Prostate gland (tissue), 2 donors: Measurements from ENCODE around the gene RAD17.

Source experiments
- POLR2A ChIP-seq: fragments of 450-650 bp; IDR thresholded peaks from one replicate; pipeline ENCODE4 v1.6.1; 2016; ENCODE audit warnings: antibody characterized with exemption, mild to moderate bottlenecking
- POLR2AphosphoS5 ChIP-seq: sonication (generic); formaldehyde crosslinking; IDR thresholded peaks from one replicate; pipeline ENCODE4 v1.6.1; 2017; ENCODE audit warnings: antibody characterized with exemption
- TF ChIP-seq, protein P1 (sequence below), 4 experiments: fragments of 200-600 bp in 2 of 4; fragments of 450-650 bp in 2 of 4; sonication (generic) in 2 of 4; IDR thresholded peaks; 1 replicate in 3 of 4; 2 replicates in 1 of 4; pipeline ENCODE4 v1.5.1; 2016 to 2019; ENCODE audit warnings: antibody characterized with exemption in 4 of 4, mild to moderate bottlenecking in 2 of 4, moderate library complexity in 2 of 4

DNA sequence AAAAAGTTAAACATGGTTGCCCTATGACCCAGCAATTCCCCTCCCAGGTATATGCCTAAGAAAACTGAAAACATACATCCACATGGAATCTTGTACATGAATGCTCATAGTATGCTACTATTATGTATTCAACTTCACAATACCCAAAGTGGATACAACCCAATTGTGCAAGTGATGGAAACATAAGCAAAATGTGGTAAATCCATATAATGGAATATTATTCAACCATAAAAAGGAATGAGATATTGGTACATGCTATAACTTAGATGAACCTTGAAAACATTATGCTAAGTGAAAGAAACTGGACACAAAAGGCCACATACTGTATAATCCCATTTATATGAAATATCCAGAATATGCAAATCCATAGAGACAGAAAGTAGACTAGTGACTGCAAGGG lies 19.0 kb upstream of the RAD17 start:
- TF ChIP-seq, protein P1, sequence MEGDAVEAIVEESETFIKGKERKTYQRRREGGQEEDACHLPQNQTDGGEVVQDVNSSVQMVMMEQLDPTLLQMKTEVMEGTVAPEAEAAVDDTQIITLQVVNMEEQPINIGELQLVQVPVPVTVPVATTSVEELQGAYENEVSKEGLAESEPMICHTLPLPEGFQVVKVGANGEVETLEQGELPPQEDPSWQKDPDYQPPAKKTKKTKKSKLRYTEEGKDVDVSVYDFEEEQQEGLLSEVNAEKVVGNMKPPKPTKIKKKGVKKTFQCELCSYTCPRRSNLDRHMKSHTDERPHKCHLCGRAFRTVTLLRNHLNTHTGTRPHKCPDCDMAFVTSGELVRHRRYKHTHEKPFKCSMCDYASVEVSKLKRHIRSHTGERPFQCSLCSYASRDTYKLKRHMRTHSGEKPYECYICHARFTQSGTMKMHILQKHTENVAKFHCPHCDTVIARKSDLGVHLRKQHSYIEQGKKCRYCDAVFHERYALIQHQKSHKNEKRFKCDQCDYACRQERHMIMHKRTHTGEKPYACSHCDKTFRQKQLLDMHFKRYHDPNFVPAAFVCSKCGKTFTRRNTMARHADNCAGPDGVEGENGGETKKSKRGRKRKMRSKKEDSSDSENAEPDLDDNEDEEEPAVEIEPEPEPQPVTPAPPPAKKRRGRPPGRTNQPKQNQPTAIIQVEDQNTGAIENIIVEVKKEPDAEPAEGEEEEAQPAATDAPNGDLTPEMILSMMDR (IDR thresholded peaks at IDR 0.05), result no peak
- TF ChIP-seq POLR2AphosphoS5 (no peak), POLR2A (no peak)
